Adrenal gland (tissue), 5 donors: ENCODE measurements around the gene PCGF3.

Experiments
- CTCF ChIP-seq, 6 experiments: fragments of 450-650 bp in 4 of 6; fragments of 200-600 bp in 2 of 6; sonication (generic) in 1 of 6; IDR thresholded peaks; 1 replicate in 5 of 6; 2 replicates in 1 of 6; pipeline versions ENCODE4 v1.5.1 to v1.8.0; 2016 to 2021; ENCODE audit warnings: antibody characterized with exemption in 6 of 6, mild to moderate bottlenecking in 2 of 6, moderate library complexity in 1 of 6
- POLR2A ChIP-seq, 2 donors: fragments of 450-650 bp; IDR thresholded peaks; one replicate each; pipeline ENCODE4 v1.6.1; 2017; ENCODE audit warnings: antibody characterized with exemption in 2 of 2, mild to moderate bottlenecking in 2 of 2, moderate library complexity in 1 of 2
- donor health status: DM: no; HTN: no; CAD: no.

- TF ChIP-seq CTCF (IDR thresholded peaks at IDR 0.05) = no peak
- TF ChIP-seq POLR2A (IDR thresholded peaks at IDR 0.05) = no peak
These were observed 12.7 kb upstream of the PCGF3 start for GRCh38 chr4:692771-693554.
